PC-3 (cell line): ENCODE data around the gene HSPB1.

ENCODE experiments used
- CTCF ChIP-seq: fragments of 300-600 bp; sonication (generic); conservative IDR thresholded peaks from 2 replicates; pipeline ENCODE4 v1.5.1; 2017; ENCODE audit warnings: antibody characterized with exemption, low read depth, mild to moderate bottlenecking, low read length
- EZH2 ChIP-seq: fragments of 300-600 bp; sonication (generic); IDR thresholded peaks from one replicate; pipeline ENCODE4 v1.6.1; 2017; ENCODE audit warnings: antibody characterized with exemption, mild to moderate bottlenecking, low read length; ENCODE audit not compliant: unreplicated experiment
- EZH2phosphoT487 ChIP-seq: fragments of 300-600 bp; sonication (generic); IDR thresholded peaks from 2 replicates; pipeline ENCODE4 v1.6.1; 2018; ENCODE audit warnings: mild to moderate bottlenecking, antibody characterized with exemption, low read length, borderline replicate concordance

GRCh38 chr7:76260171-76260703 is 42.2 kb upstream of the HSPB1 start:
- TF ChIP-seq CTCF, result no peak
- no peak for TF ChIP-seq EZH2
- no peak for TF ChIP-seq EZH2phosphoT487
